HEK293 (cell line): ENCODE results near the gene TNFAIP8L2.

Experiments used
- BCL11A ChIP-seq: fragments of 450-650 bp; formaldehyde crosslinking; IDR thresholded peaks from 2 replicates; pipeline ENCODE4 v1.5.1; 2016; ENCODE audit warnings: low read depth, missing biosample characterization, missing genetic modification characterization
- GFI1B ChIP-seq: fragments of 450-650 bp; formaldehyde crosslinking; IDR thresholded peaks from 2 replicates; pipeline ENCODE4 v1.5.1; 2016; ENCODE audit warnings: missing biosample characterization, missing genetic modification characterization
- GLIS1 ChIP-seq: fragments of 450-650 bp; formaldehyde crosslinking; IDR thresholded peaks from 2 replicates; pipeline ENCODE4 v1.5.1; 2016; ENCODE audit warnings: missing biosample characterization, missing genetic modification characterization
- INSM2 ChIP-seq: fragments of 450-650 bp; formaldehyde crosslinking; IDR thresholded peaks from 2 replicates; pipeline ENCODE4 v1.5.1; 2016; ENCODE audit warnings: missing biosample characterization, missing genetic modification characterization
- KLF8 ChIP-seq: fragments of 450-650 bp; formaldehyde crosslinking; IDR thresholded peaks from 2 replicates; pipeline ENCODE4 v1.5.1; 2016; ENCODE audit warnings: missing biosample characterization, missing genetic modification characterization
- SALL2 ChIP-seq: fragments of 450-650 bp; formaldehyde crosslinking; IDR thresholded peaks from 2 replicates; pipeline ENCODE4 v1.5.0; 2017; ENCODE audit warnings: missing biosample characterization, mild to moderate bottlenecking, missing genetic modification characterization, borderline replicate concordance
- SP2 ChIP-seq: fragments of 450-650 bp; formaldehyde crosslinking; IDR thresholded peaks from 2 replicates; pipeline ENCODE4 v1.5.1; 2016; ENCODE audit warnings: missing biosample characterization, missing genetic modification characterization
- TCF7L2 ChIP-seq: IDR thresholded peaks from 2 replicates; pipeline ENCODE4 v1.6.1; 2011; ENCODE audit warnings: low read depth, mild to moderate bottlenecking, inconsistent platforms, low read length, moderate library complexity, borderline replicate concordance
- TRIM28 ChIP-seq: IDR thresholded peaks from 2 replicates; pipeline ENCODE4 v1.6.1; 2011; ENCODE audit warnings: low read length, control low read depth, borderline replicate concordance
- WT1 ChIP-seq: fragments of 450-650 bp; formaldehyde crosslinking; IDR thresholded peaks from 2 replicates; pipeline ENCODE4 v1.5.1; 2016; ENCODE audit warnings: missing biosample characterization, missing genetic modification characterization
- YY1 ChIP-seq: fragments of 450-650 bp; formaldehyde crosslinking; IDR thresholded peaks from 2 replicates; pipeline ENCODE4 v1.5.1; 2018; ENCODE audit warnings: missing biosample characterization, missing genetic modification characterization
- ZBTB21 ChIP-seq: fragments of 450-650 bp; formaldehyde crosslinking; IDR thresholded peaks from 2 replicates; pipeline ENCODE4 v1.5.1; 2017; ENCODE audit warnings: missing biosample characterization, missing genetic modification characterization
- ZBTB8A ChIP-seq: fragments of 450-650 bp; formaldehyde crosslinking; IDR thresholded peaks from 2 replicates; pipeline ENCODE4 v1.5.1; 2016; ENCODE audit warnings: missing biosample characterization, missing genetic modification characterization
- ZIC2 ChIP-seq: fragments of 450-650 bp; formaldehyde crosslinking; IDR thresholded peaks from 2 replicates; pipeline ENCODE4 v1.5.1; 2016; ENCODE audit warnings: missing biosample characterization, missing genetic modification characterization
- ZNF10 ChIP-seq: fragments of 450-650 bp; formaldehyde crosslinking; IDR thresholded peaks from 2 replicates; pipeline ENCODE4 v1.5.1; 2017; ENCODE audit warnings: missing biosample characterization, missing genetic modification characterization
- ZNF133 ChIP-seq: fragments of 450-650 bp; formaldehyde crosslinking; IDR thresholded peaks from 2 replicates; pipeline ENCODE4 v1.5.1; 2016; ENCODE audit warnings: missing biosample characterization, missing genetic modification characterization
- ZNF16 ChIP-seq: fragments of 450-650 bp; formaldehyde crosslinking; IDR thresholded peaks from 2 replicates; pipeline ENCODE4 v1.5.1; 2016; ENCODE audit warnings: low read depth, missing biosample characterization, missing genetic modification characterization
- ZNF184 ChIP-seq: fragments of 450-650 bp; IDR thresholded peaks from 2 replicates; pipeline ENCODE4 v1.5.1; 2018; ENCODE audit warnings: missing biosample characterization, mild to moderate bottlenecking, missing genetic modification characterization
- ZNF248 ChIP-seq: fragments of 450-650 bp; formaldehyde crosslinking; IDR thresholded peaks from 2 replicates; pipeline ENCODE4 v1.5.1; 2017; ENCODE audit warnings: missing biosample characterization, missing genetic modification characterization
- ZNF280C ChIP-seq: fragments of 450-650 bp; formaldehyde crosslinking; IDR thresholded peaks from 2 replicates; pipeline ENCODE4 v1.5.1; 2016; ENCODE audit warnings: missing biosample characterization, missing genetic modification characterization
- ZNF280D ChIP-seq: fragments of 450-650 bp; formaldehyde crosslinking; IDR thresholded peaks from 2 replicates; pipeline ENCODE4 v1.5.1; 2016; ENCODE audit warnings: missing biosample characterization, missing genetic modification characterization
- ZNF501 ChIP-seq: fragments of 450-650 bp; formaldehyde crosslinking; IDR thresholded peaks from 2 replicates; pipeline ENCODE4 v1.5.1; 2016; ENCODE audit warnings: missing biosample characterization, missing genetic modification characterization
- ZNF518A ChIP-seq: fragments of 450-650 bp; formaldehyde crosslinking; conservative IDR thresholded peaks from 2 replicates; pipeline ENCODE4 v1.5.1; 2016; ENCODE audit warnings: low read depth, missing biosample characterization, missing genetic modification characterization
- ZNF549 ChIP-seq: fragments of 450-650 bp; IDR thresholded peaks from 2 replicates; pipeline ENCODE4 v1.5.1; 2018; ENCODE audit warnings: missing biosample characterization, missing genetic modification characterization, mild to moderate bottlenecking, inconsistent platforms, moderate library complexity
- ZNF558 ChIP-seq: fragments of 450-650 bp; formaldehyde crosslinking; IDR thresholded peaks from 2 replicates; pipeline ENCODE4 v1.5.1; 2016; ENCODE audit warnings: missing biosample characterization, missing genetic modification characterization
- ZNF600 ChIP-seq: fragments of 450-650 bp; formaldehyde crosslinking; IDR thresholded peaks from 2 replicates; pipeline ENCODE4 v1.5.1; 2016; ENCODE audit warnings: missing biosample characterization, missing genetic modification characterization
- ZNF610 ChIP-seq: fragments of 450-650 bp; formaldehyde crosslinking; IDR thresholded peaks from 2 replicates; pipeline ENCODE4 v1.5.1; 2016; ENCODE audit warnings: missing biosample characterization, missing genetic modification characterization, borderline replicate concordance
- TF ChIP-seq, protein P1 (sequence below): fragments of 450-650 bp; formaldehyde crosslinking; IDR thresholded peaks from 2 replicates; pipeline ENCODE4 v1.5.1; 2016; ENCODE audit warnings: missing biosample characterization, missing genetic modification characterization

The TNFAIP8L2 gene

DNA sequence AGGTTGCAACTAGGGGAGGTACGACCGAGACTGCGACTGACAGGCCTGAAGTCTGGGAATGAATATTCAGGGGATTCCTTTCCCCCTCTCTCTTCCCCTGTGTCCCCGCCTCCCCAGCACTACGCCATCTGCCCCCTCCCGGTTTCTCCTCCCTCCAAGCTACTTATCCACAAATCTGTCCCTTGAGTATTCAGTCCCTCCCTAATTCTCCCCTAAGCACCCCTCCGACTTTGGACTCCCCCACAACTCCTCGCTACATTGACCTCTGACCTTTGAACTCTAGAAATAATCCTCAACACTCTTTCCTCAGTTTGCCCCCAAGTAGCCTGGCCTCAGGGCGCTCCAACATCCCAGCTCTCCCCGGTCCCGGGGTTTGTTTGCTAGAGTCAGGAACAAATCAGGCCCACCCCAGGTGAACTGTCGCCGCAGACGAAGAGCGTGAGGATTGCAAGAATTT, 8.9 kb downstream of the TNFAIP8L2 start (continued):
- TF ChIP-seq ZNF280D (no peak), ZNF10 (tag by site-specific recombination) (no peak), ZIC2 (tag by site-specific recombination) (0 out of 2 replicates have a peak, but pooled peaks have one; percentile 29), KLF8 (peak; percentile 58), GFI1B (tag by site-specific recombination) (peak; percentile 71), GLIS1 (tag by site-specific recombination) (0 out of 2 replicates have a peak, but pooled peaks have one; percentile 27), ZNF280C (no peak), YY1 (tag by site-specific recombination) (no peak; the same call in 1 of the 2 replicates), ZNF558 (tag by site-specific recombination) (0 out of 2 replicates have a peak, but pooled peaks have one; percentile 4), ZNF610 (tag by site-specific recombination) (no peak), ZBTB8A (tag by site-specific recombination) (no peak), SALL2 (tag by site-specific recombination) (no peak), INSM2 (tag by site-specific recombination) (peak; percentile 42; the same call in 1 of the 2 replicates), ZNF16 (tag by site-specific recombination) (no peak), TRIM28 (0 out of 2 replicates have a peak, but pooled peaks have one; percentile 80), ZNF133 (tag by site-specific recombination) (no peak), BCL11A (tag by site-specific recombination) (peak; percentile 91), ZNF184 (no peak), WT1 (peak; percentile 97), ZNF518A (tag by site-specific recombination) (no peak; the same call in 1 of the 2 replicates), TCF7L2 (no peak), ZNF549 (tag by site-specific recombination) (no peak), ZBTB21 (tag by site-specific recombination) (peak; percentile 28), ZNF248 (tag by site-specific recombination) (no peak), SP2 (peak; percentile 60), ZNF600 (tag by site-specific recombination) (peak; percentile 7; the same call in 1 of the 2 replicates), ZNF501 (peak; percentile 58; the same call in 1 of the 2 replicates)
- TF ChIP-seq, protein P1, sequence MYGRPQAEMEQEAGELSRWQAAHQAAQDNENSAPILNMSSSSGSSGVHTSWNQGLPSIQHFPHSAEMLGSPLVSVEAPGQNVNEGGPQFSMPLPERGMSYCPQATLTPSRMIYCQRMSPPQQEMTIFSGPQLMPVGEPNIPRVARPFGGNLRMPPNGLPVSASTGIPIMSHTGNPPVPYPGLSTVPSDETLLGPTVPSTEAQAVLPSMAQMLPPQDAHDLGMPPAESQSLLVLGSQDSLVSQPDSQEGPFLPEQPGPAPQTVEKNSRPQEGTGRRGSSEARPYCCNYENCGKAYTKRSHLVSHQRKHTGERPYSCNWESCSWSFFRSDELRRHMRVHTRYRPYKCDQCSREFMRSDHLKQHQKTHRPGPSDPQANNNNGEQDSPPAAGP (tag by site-specific recombination) = peak; percentile 95
